Loucy (cell line): Measurements from ENCODE around the gene STH.

Source experiments
- EZH2phosphoT487 ChIP-seq: fragments of 200-600 bp; IDR thresholded peaks from 2 replicates; pipeline ENCODE4 v1.6.1; 2018; ENCODE audit warnings: antibody characterized with exemption, mild to moderate bottlenecking, moderate library complexity, borderline replicate concordance
- TF ChIP-seq, protein P1 (sequence below): fragments of 200-600 bp; sonication (generic); conservative IDR thresholded peaks from 2 replicates; pipeline ENCODE4 v1.5.1; 2014; ENCODE audit warnings: mild to moderate bottlenecking, antibody characterized with exemption, low read length

DNA sequence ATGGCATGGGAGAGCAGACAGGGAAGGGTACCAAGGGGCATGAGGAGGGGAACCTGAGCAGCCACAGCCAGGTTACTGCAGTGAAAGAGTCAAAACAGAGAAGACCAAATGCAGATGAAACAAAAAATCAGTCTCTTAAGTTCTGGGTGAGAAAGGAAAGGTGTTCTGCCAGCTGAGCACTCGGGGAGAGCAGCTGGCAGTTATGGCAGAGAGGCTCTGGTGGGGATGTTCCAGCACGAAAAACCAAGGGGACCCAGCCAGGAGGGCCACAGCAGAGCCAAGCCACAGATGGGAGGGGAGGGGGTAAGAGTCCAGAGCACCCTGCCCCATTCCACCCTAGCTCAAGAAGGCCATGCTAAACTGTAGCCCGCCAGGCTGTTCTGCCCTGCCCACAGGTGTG is 31.7 kb downstream of the STH start:
- TF ChIP-seq, protein P1, sequence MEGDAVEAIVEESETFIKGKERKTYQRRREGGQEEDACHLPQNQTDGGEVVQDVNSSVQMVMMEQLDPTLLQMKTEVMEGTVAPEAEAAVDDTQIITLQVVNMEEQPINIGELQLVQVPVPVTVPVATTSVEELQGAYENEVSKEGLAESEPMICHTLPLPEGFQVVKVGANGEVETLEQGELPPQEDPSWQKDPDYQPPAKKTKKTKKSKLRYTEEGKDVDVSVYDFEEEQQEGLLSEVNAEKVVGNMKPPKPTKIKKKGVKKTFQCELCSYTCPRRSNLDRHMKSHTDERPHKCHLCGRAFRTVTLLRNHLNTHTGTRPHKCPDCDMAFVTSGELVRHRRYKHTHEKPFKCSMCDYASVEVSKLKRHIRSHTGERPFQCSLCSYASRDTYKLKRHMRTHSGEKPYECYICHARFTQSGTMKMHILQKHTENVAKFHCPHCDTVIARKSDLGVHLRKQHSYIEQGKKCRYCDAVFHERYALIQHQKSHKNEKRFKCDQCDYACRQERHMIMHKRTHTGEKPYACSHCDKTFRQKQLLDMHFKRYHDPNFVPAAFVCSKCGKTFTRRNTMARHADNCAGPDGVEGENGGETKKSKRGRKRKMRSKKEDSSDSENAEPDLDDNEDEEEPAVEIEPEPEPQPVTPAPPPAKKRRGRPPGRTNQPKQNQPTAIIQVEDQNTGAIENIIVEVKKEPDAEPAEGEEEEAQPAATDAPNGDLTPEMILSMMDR, result no peak
- no peak for TF ChIP-seq EZH2phosphoT487
